GM08714 (cell line): ENCODE measurements around the gene CALHM1.

Source experiments
- H3K4me3 ChIP-seq: fragments of 200-500 bp; sonication (Bioruptor generic); 2 replicates; pipeline ENCODE4 v1.5.1; 2014; ENCODE audit warnings: mild to moderate bottlenecking, low read length, inconsistent platforms
- ZNF274 ChIP-seq: IDR thresholded peaks from 2 replicates; pipeline ENCODE4 v1.6.1; 2012; ENCODE audit warnings: mild to moderate bottlenecking, low read depth, low read length

Gene CALHM1

DNA sequence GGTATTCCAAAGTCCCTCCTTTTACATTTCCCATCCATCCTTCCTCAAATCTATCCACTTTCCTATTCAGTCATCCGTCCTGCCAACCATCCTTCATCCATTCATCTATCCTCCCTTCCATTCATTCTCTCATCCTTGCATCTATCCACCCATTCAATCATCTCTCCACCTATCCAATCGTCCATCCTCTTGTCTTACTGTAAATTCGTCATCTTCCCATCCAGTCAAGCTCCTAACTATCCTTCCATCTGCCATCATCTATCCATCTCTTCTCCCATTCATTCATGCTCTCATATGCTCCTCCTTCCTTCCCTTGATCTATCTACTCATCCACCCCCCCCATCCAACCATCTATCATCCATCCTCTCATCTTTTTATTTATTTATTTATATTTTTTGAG, 15.4 kb upstream of the CALHM1 start:
- no peak overlapping the region for H3K4me3 ChIP-seq
- no peak for TF ChIP-seq ZNF274

DNA sequence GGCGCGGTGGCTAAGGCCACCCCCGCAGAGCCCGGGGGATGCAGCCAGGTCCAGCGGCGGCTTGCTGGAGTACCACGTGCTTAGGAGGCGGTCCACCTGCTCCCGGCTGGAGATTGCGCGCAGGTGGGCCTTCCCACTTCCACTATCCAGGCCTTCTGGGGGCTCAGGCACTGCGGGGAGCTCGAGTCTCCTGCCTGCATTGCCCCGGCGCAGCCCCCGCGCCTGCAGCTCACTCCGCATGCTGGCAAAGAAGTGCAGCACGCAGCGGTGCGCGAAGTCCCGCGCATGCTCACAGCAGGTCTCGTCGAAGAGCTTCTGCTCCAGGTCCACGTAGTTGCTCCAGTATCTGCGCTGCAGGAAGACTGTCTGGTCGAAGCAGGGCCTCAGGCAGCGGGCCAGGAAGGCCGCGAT, 14.6 kb upstream of the CALHM1 start:
- TF ChIP-seq ZNF274, result no peak
- no peak overlapping the region for H3K4me3 ChIP-seq

DNA sequence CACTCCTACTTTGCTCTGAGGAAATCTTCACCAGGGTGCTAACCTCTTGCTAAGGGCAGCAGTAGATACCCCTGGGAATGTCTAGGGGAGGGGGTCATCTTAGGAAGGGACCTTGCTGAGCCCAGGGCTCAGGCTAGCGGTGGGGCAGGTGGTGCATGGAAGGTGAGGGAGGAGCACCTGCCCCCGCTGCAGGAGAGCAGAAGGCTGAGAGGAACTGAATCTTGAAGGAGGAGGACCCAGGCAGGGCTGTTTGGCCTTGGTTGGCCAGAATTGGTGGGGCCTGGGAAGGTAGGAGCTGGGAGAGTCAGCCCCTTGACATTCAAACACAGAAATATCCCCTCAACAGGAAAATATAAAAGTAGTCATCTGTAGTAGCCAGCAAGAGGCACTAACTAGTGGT, 13.3 kb upstream of the CALHM1 start:
- TF ChIP-seq ZNF274, result no peak
- H3K4me3 ChIP-seq, result peak overlapping the region; percentile 6; the same call in 1 of the 2 replicates

DNA sequence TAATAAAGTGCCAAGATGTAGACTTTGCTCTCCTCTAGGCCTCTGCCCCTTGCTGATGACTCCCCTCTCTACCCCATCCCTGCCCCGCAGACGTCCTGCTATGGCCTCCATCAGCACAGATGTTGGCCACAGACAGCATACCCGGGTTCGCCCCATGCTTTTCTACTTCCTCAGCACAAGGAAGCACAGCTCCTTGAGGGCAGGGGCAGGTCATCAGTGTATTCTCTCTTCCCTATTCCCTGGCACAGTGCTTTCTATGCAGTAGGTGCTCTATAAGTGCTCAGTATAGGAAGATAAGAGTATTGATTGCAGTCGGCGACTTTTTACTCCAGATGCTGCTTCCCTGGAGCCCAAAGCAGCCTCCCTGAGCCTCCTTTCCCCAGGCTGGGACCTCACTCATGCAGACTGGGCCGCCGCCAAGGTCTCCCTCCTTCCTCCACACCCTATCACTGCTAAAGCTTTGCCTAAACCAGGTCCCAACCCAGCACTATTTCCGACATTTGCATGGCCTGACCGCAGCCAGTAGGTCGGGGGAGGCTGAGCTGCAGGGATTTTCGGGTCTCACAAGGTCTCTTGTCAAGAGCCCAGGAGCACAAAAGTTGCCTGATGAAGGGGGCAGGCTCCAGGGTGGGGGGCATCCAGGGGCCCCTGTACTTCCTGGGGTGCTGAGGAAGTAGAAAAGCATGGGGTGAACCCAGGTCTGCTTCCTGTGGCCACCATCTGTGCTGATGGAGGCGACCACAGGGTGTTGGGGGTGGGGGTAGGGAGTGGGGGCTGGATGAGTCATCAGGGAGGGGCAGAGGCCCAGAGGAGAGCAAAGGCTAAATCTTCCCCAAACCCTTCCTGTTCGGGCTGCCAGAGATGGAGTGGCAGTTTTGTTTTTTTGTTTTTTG, 12.3 kb upstream of the CALHM1 start:
- no peak for TF ChIP-seq ZNF274
- H3K4me3 ChIP-seq, result no peak overlapping the region; the same call in 1 of the 2 replicates

DNA sequence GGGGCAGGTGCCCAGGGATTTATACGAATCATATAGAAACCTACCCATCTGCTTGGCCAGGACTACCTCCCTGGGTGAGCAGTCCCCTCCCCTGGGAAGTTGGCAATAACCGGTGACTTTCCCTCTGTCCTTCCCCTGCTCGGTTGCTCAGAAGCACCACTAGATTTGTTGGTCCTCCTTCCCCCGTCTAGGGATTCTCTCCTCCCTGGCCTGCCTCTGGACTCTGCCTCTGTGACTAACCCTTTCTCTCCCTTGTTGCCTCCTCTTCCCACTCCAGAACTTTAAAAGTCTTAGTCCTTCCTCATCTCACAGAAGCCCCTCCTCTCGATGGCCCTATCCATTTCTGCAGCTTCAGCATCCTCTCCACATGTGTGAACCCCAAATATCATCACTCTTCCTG, 10.5 kb upstream of the CALHM1 start:
- no peak for TF ChIP-seq ZNF274
- no peak overlapping the region for H3K4me3 ChIP-seq

DNA sequence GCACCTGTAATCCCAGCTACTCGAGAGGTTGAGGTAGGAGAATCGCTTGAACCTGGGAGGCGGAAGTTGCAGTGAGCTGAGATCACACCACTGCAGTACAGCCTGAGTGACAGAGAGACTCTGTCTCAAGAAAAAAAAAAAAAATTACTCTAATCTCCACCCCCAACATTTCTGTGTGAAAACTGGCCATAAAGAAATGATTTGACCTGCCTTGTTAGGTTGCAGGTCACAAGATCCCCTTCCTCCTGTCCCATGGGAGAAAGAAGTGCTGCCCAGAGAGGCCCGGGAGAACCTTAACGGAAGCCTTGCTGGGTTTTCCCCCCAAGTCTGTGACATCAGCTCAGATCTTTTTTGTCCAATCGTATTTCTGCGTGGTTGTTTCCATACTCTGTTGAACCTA, 8.7 kb upstream of the CALHM1 start:
- no peak overlapping the region for H3K4me3 ChIP-seq
- no peak for TF ChIP-seq ZNF274

DNA sequence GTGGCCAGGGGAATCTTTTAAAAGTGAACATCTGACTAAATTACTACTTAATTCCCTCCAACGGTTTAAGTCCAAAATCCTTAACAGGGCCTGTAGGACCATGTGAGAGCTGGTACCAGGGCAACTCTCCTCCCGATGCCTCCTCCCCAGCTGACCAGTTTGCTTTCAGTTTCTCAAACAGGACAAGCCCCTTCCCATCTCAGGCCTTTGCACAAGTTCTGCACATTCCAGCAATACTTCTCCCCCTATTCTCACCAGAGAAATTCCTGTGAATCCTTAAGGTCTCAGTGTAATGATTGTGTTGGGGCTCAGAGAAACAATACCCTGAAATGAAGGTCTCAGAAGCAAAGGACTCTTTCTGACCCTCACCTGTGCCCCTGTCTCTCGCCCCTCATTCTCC, 8.0 kb upstream of the CALHM1 start:
- TF ChIP-seq ZNF274, result no peak

DNA sequence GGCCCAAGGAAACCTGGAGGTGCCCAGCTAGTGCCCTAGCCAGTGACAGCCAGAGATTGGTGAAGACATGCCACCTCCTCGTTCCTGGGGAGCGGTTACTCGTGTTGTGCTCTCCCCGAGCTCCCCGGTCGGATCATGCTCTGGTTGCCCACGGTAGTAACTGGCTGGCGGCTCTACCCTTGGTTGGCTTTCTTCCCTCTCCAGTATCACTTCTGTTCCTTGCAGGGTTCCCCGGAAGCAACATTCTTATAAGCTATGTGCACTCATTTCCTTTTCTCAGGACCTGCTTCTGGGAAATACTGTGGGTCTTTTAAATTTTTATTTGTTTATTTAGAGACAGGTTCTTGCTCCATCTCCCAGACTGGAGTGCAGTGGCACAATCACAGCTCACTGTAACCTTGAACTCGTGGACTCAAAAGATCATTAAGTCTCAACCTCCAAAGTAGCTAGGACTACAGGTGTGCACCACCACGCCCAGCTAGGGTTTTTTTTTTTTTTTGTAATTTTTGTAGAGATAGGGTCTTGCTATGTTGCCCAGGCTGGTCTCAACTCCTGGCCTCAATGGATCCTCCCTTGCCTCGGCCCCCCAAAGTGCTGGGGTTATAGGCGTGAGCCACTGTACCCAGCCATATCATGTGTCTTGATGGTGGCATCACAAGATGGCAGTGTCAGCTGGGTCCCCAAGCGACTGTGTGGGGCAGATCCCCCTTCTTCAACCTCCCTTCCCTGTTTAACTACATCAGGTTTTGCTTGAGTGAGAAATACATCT, 6.9 kb upstream of the CALHM1 start:
- TF ChIP-seq ZNF274, result no peak
- no peak overlapping the region for H3K4me3 ChIP-seq

More for the DNA sequence above, 8.0 kb upstream of the CALHM1 start:
- no peak overlapping the region for H3K4me3 ChIP-seq

DNA sequence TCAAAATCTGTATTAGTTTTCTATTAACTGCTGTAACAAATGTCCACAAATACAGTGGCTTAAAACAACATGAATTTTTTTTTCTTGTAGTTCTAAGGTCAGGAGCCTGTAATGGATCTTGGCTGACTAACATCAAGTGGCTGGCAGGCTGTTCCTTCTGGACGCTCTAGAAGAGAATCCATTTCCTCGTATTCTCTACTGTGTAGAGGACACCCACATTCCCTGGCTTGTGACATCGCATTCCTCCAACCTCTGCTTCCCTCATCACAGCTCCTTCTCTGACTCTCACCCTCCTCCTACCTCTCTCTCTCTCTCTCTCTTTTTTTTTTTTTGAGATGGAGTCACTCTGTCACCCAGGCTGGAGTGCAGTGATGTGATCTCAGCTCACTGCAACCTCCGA, 4.8 kb upstream of the CALHM1 start:
- no peak overlapping the region for H3K4me3 ChIP-seq
- no peak for TF ChIP-seq ZNF274

DNA sequence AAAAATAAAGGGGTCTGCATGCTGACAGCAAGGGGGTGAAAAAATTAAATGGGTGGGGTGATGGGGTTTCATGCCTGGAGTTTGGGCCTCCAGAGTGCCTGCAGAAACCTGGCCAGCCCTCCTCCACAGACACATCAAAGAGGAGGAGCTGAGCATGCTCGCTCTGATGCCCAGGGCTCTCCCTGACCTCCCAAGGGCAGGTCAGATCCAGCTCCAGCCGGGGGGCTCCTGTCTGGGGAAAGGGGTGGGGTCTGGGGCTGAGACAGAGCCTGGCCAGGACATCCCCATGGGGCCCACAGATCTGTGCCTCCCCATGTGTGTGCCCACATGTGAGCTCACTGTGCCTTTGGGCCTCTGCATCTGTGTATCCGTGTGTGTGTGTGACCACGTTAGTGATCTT, 915 bp upstream of the CALHM1 start:
- TF ChIP-seq ZNF274, result no peak
- H3K4me3 ChIP-seq, result no peak overlapping the region

DNA sequence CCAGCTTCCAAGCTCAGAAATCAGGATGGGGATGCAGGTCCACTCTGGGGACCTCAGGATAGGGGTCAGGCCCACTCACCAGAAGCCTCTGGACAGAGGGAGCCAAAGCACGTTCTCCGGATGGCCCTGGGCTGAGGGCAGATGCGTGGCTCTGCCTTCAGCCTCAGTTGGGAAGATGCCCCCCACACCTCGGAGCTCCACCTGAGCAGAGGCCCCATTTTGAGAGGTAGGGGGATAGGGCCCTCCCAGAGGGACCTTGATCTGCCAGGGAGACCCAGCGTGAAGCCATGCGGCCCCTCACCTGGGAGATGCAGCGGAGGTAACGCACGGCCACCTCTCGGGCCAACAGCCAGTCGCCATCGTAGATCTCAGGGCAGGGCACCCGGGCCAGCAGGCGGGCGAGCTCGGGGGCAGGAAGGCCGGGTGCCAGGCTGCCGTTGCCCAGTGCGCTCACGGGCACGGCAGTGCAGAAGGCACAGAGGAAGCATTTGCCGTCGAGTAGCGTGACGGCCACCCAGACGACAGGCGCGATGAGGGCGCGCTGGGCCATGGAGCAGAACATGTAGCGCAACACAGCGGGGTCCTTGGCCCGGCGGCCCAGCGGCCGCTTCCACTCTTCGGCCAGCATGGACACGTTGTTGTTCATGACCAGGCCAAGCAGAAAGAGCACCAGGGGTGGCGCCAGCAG, 660 bp downstream of the CALHM1 start:
- TF ChIP-seq ZNF274, result no peak
- H3K4me3 ChIP-seq, result no peak overlapping the region

DNA sequence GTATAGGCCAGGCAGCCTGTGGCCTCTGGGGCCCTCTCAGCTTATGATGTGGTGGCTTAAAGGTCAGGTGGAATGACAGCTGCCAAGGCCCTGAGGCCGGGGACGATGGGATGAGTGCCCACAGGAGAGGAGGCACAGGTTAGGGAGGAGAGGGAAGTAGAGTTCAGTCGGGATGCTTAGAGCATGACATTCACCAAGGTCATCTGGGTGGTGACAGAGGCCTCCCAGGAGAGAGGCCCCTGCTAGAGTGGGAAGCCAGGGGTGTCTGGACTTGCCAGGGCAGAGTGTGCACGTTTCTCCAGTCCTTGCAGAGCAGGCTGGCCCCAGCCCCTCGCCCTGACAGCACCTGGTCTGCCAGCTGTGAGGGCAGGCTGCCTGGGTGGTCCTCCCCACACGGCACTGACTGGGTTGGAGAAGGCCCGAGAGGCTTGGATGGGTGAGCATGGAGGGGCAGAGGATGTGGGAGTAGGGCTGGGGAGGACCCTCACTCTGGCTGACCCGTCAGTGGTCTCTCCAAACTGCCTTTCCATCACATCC, 1.5 kb downstream of the CALHM1 start:
- H3K4me3 ChIP-seq, result no peak overlapping the region
- TF ChIP-seq ZNF274, result no peak

DNA sequence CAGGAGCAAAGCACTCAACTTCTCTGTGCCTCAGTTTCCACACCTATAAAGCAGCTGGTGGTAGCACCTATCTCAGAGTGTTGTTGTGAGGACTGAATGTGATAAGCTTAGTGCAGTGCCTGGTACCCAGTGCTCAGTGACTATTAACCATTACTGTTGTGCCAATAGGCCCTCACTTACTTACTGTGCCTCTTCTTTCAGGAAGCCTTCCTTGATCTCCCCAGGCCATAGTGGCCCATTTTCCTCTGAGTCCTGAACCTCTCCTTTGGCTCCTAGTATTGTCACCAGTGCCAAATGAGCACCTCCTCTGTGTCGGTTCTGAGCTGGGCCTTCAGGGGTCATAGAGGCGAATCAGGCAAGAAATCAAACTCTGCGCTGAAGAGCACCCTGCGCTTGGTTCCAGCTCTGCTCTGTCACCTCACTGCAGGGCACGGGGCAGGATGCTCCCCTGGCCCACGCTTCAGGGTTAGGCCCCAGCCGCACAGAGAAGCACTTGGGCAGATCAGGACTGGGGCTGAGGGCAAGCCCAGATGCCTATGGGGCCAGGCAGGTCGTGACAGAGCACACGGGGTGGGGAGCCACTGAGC, 2.5 kb downstream of the CALHM1 start:
- H3K4me3 ChIP-seq, result no peak overlapping the region
- TF ChIP-seq ZNF274, result no peak

DNA sequence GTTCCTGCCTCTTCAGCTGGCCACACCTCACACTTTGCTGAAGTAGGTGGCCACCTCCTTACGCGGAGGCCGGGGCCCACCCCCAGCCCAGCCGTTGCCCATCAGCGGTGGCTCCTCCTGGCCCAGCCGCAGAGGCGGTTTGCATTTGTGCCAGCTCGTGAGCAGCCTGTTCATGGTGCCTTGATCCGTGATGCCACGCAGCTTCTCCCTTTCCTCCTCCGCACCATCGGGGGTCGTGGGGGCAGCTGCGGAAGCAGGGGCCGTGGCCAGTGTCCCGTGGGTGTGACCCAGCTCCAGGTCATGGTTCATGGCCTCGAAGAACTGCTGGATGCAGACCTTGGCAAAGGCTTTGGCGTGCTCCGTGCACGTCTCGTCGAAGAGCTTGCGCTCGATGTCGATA, 3.5 kb downstream of the CALHM1 start:
- no peak for TF ChIP-seq ZNF274
- no peak overlapping the region for H3K4me3 ChIP-seq

DNA sequence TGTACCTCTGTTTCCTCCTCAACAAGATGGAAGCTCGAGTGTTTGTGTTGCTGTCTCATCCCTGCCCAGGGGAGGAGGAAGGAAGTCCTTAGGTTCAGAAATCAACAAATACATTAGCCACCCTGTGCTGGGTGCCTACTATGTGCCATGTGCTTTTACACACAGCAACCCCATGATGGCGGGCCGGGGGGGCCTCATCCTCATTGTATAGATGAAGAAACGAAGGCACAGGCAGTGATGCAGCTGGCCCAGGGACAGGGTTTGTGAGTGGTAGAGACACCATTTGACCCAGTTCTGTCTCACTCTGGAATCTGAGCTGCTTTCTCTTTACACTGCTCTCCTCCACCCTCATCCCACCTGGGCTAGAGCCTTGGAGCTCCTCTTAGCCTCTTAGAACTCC, 4.7 kb downstream of the CALHM1 start:
- TF ChIP-seq ZNF274, result no peak

More for the DNA sequence above, 4.7 kb downstream of the CALHM1 start:
- no peak overlapping the region for H3K4me3 ChIP-seq
